HFFc6 (cell line): ENCODE measurements around the gene ASPSCR1. TPM values are rescaled to one million over a fixed set of nuclear protein-coding genes. Genes with fewer than 3 reads are reported as not detected.
A peak's percentile ranks its signal among the peaks of the same experiment; 100 is the strongest.

Experiments used
- DNase-seq: peaks from one replicate; pipeline ENCODE4 v3.0.0-alpha.2; 2018
- H3K27ac Mint-ChIP-seq: 2 replicates; pipeline ENCODE4 v1.8.0; 2020; ENCODE audit warnings: mild to moderate bottlenecking, mixed read lengths
- H3K27me3 Mint-ChIP-seq: 2 replicates; pipeline ENCODE4 v1.8.0; 2021; ENCODE audit warnings: mild to moderate bottlenecking, moderate library complexity, mixed read lengths; ENCODE audit not compliant: insufficient read depth
- H3K36me3 Mint-ChIP-seq: 2 replicates; pipeline ENCODE4 v1.8.0; 2021; ENCODE audit warnings: low read depth, mixed read lengths
- H3K4me1 Mint-ChIP-seq: 2 replicates; pipeline ENCODE4 v1.8.0; 2020; ENCODE audit warnings: low read depth, mixed read lengths
- H3K4me3 Mint-ChIP-seq: 2 replicates; pipeline ENCODE4 v1.8.0; 2020; ENCODE audit warnings: mild to moderate bottlenecking, moderate library complexity, mixed read lengths
- H3K9me3 Mint-ChIP-seq: 2 replicates; pipeline ENCODE4 v1.8.0; 2020; ENCODE audit warnings: mild to moderate bottlenecking, mixed read lengths
- total RNA-seq, 6 experiments: library from RNA; stranded (reverse); fragmentation: NEBNext Ultra II Directional; extraction: Animal tissue kit (Norgen Biotek cat#: 25700); gene quantifications; 2 replicates in 1 of 6; 3 replicates in 5 of 6; pipeline ENCODE4 v1.2.3, GENCODE V29; 2021
- TF ChIP-seq, protein P1 (sequence below): fragments of 200-600 bp; sonication (generic); IDR thresholded peaks from 2 replicates; pipeline ENCODE4 v1.5.0; 2021; ENCODE audit warnings: antibody characterized with exemption, mild to moderate bottlenecking

The ASPSCR1 gene
- total RNA-seq, 6 experiments from 2014 or later, result 26.6 to 36.8 (median 34.7) TPM

DNA sequence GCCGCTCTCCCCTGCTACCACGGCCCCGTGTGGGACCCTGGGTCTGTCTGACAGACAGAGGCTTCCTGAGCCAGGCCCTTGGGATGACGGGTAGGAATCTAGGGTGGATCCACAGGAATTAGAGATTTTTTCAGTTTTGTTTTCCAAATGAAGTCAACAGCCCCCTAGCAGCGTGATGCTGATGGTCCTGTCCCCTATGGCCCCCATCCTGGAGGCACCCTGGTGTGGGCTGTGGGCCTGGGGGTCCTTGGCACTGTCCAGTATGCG lies 29.7 kb downstream of the ASPSCR1 start:
- Mint-ChIP-seq H3K27ac (no peak overlapping the region), H3K4me3 (no peak overlapping the region), H3K4me1 (peaks cover 22% of the 10 kb centered on the region), H3K36me3 (no peaks in the 10 kb centered on the region), H3K9me3 (no peaks in the 10 kb centered on the region), H3K27me3 (no peaks in the 10 kb centered on the region; the same call in 1 of the 2 replicates)
- TF ChIP-seq, protein P1, sequence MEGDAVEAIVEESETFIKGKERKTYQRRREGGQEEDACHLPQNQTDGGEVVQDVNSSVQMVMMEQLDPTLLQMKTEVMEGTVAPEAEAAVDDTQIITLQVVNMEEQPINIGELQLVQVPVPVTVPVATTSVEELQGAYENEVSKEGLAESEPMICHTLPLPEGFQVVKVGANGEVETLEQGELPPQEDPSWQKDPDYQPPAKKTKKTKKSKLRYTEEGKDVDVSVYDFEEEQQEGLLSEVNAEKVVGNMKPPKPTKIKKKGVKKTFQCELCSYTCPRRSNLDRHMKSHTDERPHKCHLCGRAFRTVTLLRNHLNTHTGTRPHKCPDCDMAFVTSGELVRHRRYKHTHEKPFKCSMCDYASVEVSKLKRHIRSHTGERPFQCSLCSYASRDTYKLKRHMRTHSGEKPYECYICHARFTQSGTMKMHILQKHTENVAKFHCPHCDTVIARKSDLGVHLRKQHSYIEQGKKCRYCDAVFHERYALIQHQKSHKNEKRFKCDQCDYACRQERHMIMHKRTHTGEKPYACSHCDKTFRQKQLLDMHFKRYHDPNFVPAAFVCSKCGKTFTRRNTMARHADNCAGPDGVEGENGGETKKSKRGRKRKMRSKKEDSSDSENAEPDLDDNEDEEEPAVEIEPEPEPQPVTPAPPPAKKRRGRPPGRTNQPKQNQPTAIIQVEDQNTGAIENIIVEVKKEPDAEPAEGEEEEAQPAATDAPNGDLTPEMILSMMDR, result no peak
- DNase-seq, result no peak

DNA sequence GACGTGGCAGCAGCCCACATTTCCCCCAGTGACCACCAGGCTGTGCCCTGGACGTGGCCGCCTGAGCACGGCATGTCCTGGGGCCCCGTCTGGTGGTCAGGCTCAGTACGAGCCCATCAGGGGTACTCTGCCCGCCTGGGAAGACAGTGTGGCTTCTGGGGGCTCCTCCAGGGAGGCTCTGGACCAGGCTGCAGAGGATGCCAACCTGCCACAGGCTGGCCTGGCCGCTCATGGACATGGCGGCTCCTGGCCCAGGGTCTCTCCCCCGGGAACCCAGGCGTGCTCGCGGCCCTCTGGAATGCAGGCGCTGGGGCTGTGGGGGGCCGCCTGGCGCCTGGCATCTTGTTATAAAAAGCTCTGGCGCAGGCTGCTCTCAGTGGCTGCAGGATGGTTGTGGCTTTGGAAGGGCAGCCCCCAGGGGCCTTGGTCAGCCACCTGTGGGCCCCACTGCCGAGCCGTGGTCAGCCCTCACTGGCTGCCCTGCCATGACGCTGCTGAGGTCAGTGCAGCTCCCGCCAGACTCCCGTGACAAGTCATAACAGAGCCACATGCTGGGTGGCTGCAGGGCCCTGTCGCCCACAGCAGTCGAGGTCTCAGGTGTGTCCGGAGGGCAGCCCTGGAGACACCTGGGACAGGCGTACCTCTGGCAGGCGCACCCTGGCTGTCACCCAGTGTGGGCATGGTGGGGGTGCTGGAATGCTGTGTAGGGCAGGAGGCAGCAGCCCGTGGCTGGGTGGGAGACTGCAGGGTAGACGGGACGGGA lies 30.2 kb downstream of the ASPSCR1 start:
- no peak overlapping the region for H3K4me3 Mint-ChIP-seq
- no peaks in the 10 kb centered on the region for H3K9me3 Mint-ChIP-seq
- H3K27ac Mint-ChIP-seq, result no peak overlapping the region
- no peaks in the 10 kb centered on the region; the same call in 1 of the 2 replicates for H3K27me3 Mint-ChIP-seq
- TF ChIP-seq, protein P1, result peak; percentile 39
- no peaks in the 10 kb centered on the region for H3K36me3 Mint-ChIP-seq
- no peak for DNase-seq
- H3K4me1 Mint-ChIP-seq, result peaks cover 23% of the 10 kb centered on the region

GRCh38 chr17:82008258-82008940 lies 31.0 kb downstream of the ASPSCR1 start:
- no peaks in the 10 kb centered on the region for H3K36me3 Mint-ChIP-seq
- H3K4me1 Mint-ChIP-seq, result peaks cover 22% of the 10 kb centered on the region
- TF ChIP-seq, protein P1, result no peak
- H3K4me3 Mint-ChIP-seq, result no peak overlapping the region
- H3K9me3 Mint-ChIP-seq, result no peaks in the 10 kb centered on the region
- H3K27ac Mint-ChIP-seq, result no peak overlapping the region
- no peak for DNase-seq
- H3K27me3 Mint-ChIP-seq, result no peaks in the 10 kb centered on the region; the same call in 1 of the 2 replicates

GRCh38 chr17:82008941-82009405 lies 31.5 kb downstream of the ASPSCR1 start:
- TF ChIP-seq, protein P1, result no peak
- H3K4me1 Mint-ChIP-seq, result peaks cover 18% of the 10 kb centered on the region
- no peak overlapping the region for H3K4me3 Mint-ChIP-seq
- H3K36me3 Mint-ChIP-seq, result no peaks in the 10 kb centered on the region
- no peaks in the 10 kb centered on the region; the same call in 1 of the 2 replicates for H3K27me3 Mint-ChIP-seq
- DNase-seq, result no peak
- no peaks in the 10 kb centered on the region for H3K9me3 Mint-ChIP-seq
- H3K27ac Mint-ChIP-seq, result no peak overlapping the region

DNA sequence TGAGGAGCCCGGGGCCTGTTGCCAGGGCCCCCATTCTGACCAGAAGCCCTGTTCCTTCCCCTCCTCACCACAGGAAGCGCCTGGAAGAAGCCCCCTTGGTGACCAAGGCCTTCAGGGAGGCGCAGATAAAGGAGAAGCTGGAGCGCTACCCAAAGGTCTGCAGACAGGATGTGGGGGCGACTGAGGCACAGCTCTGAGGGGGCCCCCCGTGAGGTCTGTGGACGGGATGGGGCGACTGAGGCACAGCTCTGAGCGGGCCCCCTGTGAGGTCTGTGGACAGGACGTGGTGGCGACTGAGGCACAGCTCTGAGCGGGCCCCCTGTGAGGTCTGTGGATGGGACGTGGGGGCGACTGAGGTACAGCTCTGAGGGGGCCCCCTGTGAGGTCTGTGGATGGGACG lies 32.0 kb downstream of the ASPSCR1 start:
- Mint-ChIP-seq H3K4me3 (no peak overlapping the region), H3K36me3 (no peaks in the 10 kb centered on the region), H3K27ac (no peak overlapping the region), H3K9me3 (no peaks in the 10 kb centered on the region), H3K4me1 (peaks cover 18% of the 10 kb centered on the region), H3K27me3 (no peaks in the 10 kb centered on the region; the same call in 1 of the 2 replicates)
- no peak for DNase-seq
- TF ChIP-seq, protein P1, result no peak
